Pulmonary artery endothelial cell (primary cell): ENCODE measurements around the gene LTBP2. TPM values are rescaled to one million over a fixed set of nuclear protein-coding genes. Genes with fewer than 3 reads are reported as not detected.
A peak's percentile ranks its signal among the peaks of the same experiment; 100 is the strongest.
"Not testable (repeated sequence)": the region's sequence is repeated elsewhere in the genome, so short reads cannot be mapped to it uniquely, and the experiment has no call there.

Experiments
- DNase-seq: peaks from one replicate; pipeline ENCODE4 v3.0.0-alpha.2; 2011; ENCODE audit warnings: low read depth, low spot score
- total RNA-seq: library from RNA; depleted of rRNA; stranded (reverse); fragments of >200 nt; gene quantifications from 2 replicates; pipeline ENCODE4 v1.2.3, GENCODE V29; 2014

Gene LTBP2
- total RNA-seq, 1 donor from 2014 or later, result 232 TPM

GRCh38 chr14:74552623-74553022 is 59.4 kb downstream of the LTBP2 start:
- DNase-seq, result peak; percentile 40

GRCh38 chr14:74551431-74552371 is 60.3 kb downstream of the LTBP2 start:
- no peak for DNase-seq

GRCh38 chr14:74551001-74551400 is 61.0 kb downstream of the LTBP2 start:
- no peak for DNase-seq

GRCh38 chr14:74550071-74550470 is 62.0 kb downstream of the LTBP2 start:
- no peak for DNase-seq

- DNase-seq, result no peak
These were observed 62.4 kb downstream of the LTBP2 start for GRCh38 chr14:74549588-74549987.

- DNase-seq, result no peak
These were observed 63.2 kb downstream of the LTBP2 start for GRCh38 chr14:74548881-74549280.

- no peak for DNase-seq
These were observed 64.6 kb downstream of the LTBP2 start for GRCh38 chr14:74547331-74547927.

GRCh38 chr14:74546416-74546815 is 65.6 kb downstream of the LTBP2 start:
- DNase-seq, result no peak

- DNase-seq, result no peak
These were observed 66.7 kb downstream of the LTBP2 start for GRCh38 chr14:74545386-74545785.

DNA sequence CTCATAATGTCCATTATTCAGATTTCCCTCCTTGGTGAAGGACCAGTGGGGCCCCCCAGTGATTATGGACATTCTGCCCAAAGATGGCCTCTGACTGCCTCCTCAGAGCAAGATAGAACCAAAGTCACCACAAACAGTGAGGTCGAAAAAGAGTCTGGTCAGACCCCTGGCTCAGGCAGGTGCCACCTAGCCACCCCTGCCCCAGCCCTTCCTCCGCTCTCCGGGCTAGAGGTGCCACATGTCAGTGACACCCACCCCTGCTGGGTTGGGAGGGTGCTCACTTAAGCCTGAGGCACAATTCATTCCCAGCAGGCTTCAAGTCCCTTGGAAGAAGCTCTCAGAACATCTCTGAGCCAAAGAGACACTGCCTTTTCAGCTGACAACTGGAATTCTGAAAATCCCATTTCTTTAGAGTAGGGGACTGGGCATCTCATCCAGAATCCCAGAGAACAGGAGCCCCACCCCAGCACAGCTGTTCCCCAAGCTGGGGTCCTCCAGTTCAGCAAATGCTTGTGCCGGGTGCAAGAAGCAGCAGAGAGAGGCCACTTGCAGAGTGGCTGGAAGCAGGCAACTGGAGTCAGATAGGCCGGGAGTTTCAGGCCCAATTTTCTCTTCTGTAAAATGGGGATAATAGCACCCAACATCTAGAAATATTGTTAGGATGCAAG is 68.1 kb downstream of the LTBP2 start:
- DNase-seq, result no peak

DNA sequence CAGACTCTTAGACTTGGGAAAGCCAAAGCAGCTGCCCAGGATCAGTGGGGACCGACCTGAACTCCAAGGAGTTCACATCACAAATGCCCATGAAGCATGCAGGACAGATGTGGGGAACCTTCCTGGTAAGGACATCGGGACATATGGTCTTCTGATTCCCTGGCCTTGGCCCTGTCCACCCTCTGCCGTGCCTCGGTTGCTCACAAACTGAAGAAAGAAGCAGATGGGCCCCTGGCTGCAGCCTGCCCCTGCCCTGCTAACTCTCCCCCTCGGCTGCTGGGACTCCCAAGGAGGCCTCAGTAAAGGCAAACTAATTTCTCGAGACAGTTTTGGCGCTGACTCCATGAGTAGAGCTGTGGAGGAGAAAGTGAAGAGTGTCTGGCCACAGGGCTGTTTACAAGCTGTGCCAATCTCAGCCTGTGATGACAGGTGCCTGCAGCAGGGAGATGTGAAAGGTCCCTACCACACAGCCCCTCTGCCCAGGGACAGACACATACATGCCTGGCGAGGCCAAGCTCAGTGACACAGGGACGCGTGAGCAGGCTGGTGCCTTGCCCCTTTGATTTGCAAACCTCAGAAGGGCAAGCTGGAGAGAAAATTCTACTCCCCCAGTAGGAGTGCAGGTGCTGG is 69.9 kb downstream of the LTBP2 start:
- no peak for DNase-seq

GRCh38 chr14:74541225-74541624 is 70.8 kb downstream of the LTBP2 start:
- no peak for DNase-seq

- DNase-seq, result no peak
These were observed 72.5 kb downstream of the LTBP2 start for GRCh38 chr14:74539503-74539902.

- DNase-seq, result no peak
These were observed 73.3 kb downstream of the LTBP2 start for GRCh38 chr14:74538411-74539391.

- not testable (repeated sequence) for DNase-seq
These were observed 75.7 kb downstream of the LTBP2 start for GRCh38 chr14:74536336-74536735.

DNA sequence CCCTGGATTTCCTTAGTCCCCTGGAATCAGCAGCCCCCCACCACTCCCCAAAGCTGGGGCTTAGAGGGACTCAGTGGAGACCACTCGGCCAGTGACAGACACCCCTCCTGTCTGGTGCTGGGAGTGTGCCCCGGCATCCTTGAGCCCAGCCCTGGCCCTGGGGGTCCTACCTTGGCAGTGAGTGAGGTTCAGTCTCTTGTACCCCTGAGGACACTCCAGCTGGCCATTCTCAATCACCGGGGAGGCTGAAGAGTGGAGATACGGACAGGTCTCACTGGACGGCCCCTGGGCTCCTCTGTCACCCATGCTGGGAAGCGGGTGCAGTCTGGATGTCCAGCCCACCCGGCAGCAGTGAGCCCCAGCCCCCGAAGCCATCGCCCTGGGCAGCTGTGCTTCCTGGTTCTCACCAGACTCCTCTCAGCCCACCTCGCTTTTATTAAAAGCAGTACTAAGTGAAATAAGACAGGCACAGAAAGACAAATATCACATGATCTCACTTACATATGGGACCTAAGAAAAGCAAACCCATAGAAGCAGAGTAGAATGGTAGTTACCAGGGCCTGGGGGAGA is 76.2 kb downstream of the LTBP2 start:
- DNase-seq, result no peak

GRCh38 chr14:74533576-74533975 is 78.5 kb downstream of the LTBP2 start:
- no peak for DNase-seq

DNA sequence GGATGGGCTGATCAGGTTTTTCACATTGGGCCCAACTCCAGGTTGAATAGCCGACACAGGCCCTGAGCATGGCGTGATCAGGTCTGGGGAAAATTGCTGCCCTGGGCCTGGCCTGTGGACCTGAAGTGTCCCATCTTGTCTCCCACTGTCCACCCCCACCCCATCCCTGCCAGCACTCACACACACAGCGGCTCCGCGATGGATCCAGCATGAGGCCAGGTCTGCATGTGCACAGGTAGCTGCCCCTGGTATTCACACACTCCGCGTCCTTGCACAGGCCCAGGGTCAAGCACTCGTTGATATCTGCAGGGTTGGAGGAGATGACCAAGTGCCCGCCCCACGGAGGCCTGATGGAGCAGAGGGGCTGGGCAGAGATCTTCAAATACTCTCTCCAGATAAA is 79.8 kb downstream of the LTBP2 start:
- DNase-seq, result no peak

DNA sequence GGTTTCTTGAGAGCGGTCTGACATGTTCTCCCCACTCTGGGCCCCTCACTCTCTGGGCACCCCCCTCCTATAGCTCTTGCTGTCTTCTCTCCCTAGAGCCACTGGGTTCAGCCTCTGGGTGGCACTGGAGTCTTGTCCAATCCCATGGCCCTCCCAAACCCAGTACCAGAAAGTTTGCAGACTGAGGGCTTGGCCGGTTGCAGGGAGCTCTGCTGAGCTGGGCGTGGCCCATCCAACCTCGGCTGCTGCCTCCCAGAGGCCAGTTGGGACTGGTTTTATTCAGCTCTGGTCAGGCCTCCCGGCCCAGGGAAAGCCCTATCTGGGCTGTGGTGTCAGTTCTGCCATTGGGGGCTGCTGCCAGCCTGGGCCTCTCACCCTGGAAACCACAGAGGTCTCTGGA is 80.6 kb downstream of the LTBP2 start:
- DNase-seq, result no peak

DNA sequence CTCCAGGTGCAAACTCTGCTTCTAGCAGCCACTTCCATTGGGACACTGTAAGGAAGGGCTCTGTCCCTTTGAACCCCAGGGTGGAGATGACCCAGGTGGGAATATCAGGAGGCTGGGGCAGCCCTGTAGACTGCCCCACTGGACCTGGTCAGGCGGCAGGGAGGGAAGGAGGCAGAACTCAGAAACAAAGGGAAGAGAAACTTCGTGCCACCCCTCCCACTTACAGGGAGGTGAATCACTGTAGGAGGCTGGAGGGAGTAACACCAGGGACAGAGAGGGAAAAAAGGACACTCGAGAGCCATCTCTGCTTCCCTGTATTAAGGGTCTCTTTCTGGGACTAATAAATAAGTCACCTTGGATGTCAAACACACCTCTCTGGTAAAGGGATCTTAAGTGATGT is 81.0 kb downstream of the LTBP2 start:
- DNase-seq, result no peak
